ENCODE measurements around the gene PRELID1. TPM values are rescaled to one million over a fixed set of nuclear protein-coding genes. Genes with fewer than 3 reads are reported as not detected.

Gene PRELID1
- total RNA-seq, 3 donors from 2014 or later (not counting 1 experiment from before 2014, with no cell fraction given) = 76.6 to 99.3 (median 91.6) TPM

DNA sequence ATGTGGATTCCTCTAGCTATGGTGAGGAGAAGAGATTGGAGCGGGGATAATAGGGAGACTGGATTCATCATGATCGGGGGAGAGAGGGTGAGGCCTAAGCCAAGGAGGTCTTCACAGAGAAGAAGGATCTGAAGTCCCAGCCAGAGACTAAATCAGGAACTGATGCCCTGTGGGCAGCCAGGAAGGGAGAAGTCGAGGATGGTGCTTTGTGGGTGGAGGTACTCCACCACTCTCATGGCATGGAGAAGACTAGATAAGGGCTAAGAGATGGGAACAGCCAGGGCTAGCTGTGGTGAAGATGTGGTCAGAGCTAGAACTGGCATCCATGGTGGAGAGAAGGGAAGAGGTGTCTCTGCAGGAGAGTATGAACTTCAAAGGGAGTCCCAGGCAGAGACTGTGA is 51.1 kb downstream of the PRELID1 start:
- WGBS (ENCODE audit: insufficient coverage) = 88% methylated on average over 3 of the region's 3 CpGs
- no peaks in the 10 kb centered on the region for H3K27me3 Mint-ChIP-seq (ENCODE audit: low read depth in 2 of 2)
- no peak for DNase-seq
- intact Hi-C loops (cut with micrococcal nuclease) = loop anchor here (5.0 kb wide), 2 partner anchors 38 to 42 kb away; partner anchors contain the start of gene MXD3
- H3K4me3 Mint-ChIP-seq = no peak overlapping the region
- ATAC-seq = no peak
- Histone ChIP-seq H3K36me3 (ENCODE audit: control insufficient read depth, insufficient read depth, low read length) (peaks cover 4% of the 10 kb centered on the region), H3K4me3 (ENCODE audit: low read length) (no peak overlapping the region), H3K9me3 (ENCODE audit: control insufficient read depth, insufficient read depth, low read length) (no peaks in the 10 kb centered on the region), H3K27ac (ENCODE audit: low read length) (no peak overlapping the region), H3K4me1 (ENCODE audit: control insufficient read depth, insufficient read depth, low read length) (peaks cover 66% of the 10 kb centered on the region), H3K27me3 (ENCODE audit: control insufficient read depth, insufficient read depth, low read length) (no peaks in the 10 kb centered on the region)
- H3K4me1 Mint-ChIP-seq = peaks cover 68 to 73% of the 10 kb centered on the region in 2 donors
- H3K27ac Mint-ChIP-seq = peak overlapping the region; percentile 7 to 23
- no peaks in the 10 kb centered on the region for H3K9me3 Mint-ChIP-seq
- TF ChIP-seq, protein P1, sequence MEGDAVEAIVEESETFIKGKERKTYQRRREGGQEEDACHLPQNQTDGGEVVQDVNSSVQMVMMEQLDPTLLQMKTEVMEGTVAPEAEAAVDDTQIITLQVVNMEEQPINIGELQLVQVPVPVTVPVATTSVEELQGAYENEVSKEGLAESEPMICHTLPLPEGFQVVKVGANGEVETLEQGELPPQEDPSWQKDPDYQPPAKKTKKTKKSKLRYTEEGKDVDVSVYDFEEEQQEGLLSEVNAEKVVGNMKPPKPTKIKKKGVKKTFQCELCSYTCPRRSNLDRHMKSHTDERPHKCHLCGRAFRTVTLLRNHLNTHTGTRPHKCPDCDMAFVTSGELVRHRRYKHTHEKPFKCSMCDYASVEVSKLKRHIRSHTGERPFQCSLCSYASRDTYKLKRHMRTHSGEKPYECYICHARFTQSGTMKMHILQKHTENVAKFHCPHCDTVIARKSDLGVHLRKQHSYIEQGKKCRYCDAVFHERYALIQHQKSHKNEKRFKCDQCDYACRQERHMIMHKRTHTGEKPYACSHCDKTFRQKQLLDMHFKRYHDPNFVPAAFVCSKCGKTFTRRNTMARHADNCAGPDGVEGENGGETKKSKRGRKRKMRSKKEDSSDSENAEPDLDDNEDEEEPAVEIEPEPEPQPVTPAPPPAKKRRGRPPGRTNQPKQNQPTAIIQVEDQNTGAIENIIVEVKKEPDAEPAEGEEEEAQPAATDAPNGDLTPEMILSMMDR (IDR thresholded peaks at IDR 0.05) = no peak
- no peaks in the 10 kb centered on the region for H3K36me3 Mint-ChIP-seq

DNA sequence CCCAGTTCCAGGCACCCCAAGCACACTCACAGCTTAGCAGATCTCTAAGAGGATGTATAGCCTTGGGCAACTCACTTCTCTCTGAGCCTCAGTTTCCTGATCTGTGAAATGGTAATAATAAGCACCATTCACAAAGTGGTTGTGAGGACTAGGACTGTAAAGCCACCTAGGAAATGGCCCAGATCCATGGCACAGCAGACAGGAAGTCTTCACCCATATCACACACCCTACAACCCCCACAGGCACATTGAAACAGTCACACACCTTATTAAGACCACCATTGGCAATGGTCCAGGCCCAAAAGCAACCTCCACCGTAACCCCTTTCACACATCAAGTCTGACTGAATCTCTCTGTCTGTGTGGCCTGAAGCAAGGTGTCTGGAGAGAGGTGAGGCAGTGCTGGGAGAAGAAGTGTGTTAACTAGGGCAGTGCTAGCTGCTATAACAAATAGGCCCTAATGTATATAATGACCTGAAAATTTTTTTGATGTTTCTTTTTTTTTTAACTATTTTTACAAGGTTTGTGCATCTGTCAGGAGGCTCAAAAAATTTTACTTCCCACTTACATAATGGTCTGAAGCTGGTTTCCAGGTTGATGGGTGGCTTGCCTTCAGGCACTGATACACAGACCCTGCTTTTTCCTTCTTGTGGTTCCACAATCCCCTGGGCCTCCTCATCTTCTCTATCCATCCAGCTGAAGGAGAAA is 51.7 kb downstream of the PRELID1 start:
- peak overlapping the region; percentile 23 to 88 for H3K27ac Mint-ChIP-seq
- DNase-seq = no peak
- no peak overlapping the region for H3K4me3 Mint-ChIP-seq
- no peaks in the 10 kb centered on the region for H3K9me3 ChIP-seq (ENCODE audit: control insufficient read depth, insufficient read depth, low read length)
- TF ChIP-seq, protein P1 (IDR thresholded peaks at IDR 0.05) = no peak
- H3K27me3 ChIP-seq (ENCODE audit: control insufficient read depth, insufficient read depth, low read length) = no peaks in the 10 kb centered on the region
- no peaks in the 10 kb centered on the region for H3K9me3 Mint-ChIP-seq
- no peaks in the 10 kb centered on the region for H3K36me3 Mint-ChIP-seq
- H3K4me3 ChIP-seq (ENCODE audit: low read length) = no peak overlapping the region
- peaks cover 67 to 73% of the 10 kb centered on the region in 2 donors for H3K4me1 Mint-ChIP-seq
- no peak for ATAC-seq
- WGBS (ENCODE audit: insufficient coverage) = no CpG with 5 or more reads among the region's 1 CpG
- no peak overlapping the region for H3K27ac ChIP-seq (ENCODE audit: low read length)
- H3K4me1 ChIP-seq (ENCODE audit: control insufficient read depth, insufficient read depth, low read length) = peaks cover 66% of the 10 kb centered on the region
- peaks cover 4% of the 10 kb centered on the region for H3K36me3 ChIP-seq (ENCODE audit: control insufficient read depth, insufficient read depth, low read length)
- no peaks in the 10 kb centered on the region for H3K27me3 Mint-ChIP-seq (ENCODE audit: low read depth in 2 of 2)
- intact Hi-C loops (cut with micrococcal nuclease) = loop anchor here (5.0 kb wide), 2 partner anchors 37 to 43 kb away; partner anchors contain the start of gene MXD3

DNA sequence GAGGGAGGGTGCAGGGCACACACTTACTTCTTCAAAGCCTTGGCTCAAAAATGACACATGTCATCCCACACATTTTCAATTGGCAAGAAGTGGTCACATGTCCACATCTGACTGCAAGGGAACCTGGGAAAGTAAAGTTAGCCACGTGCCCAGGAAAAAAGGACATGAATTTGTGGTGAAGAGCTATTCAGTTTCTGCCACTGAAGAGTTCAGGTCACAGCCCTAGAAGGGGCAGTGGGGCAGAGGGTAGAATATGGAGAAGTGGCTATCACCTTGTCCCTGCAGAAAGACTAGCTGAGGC is 52.2 kb downstream of the PRELID1 start:
- Mint-ChIP-seq H3K36me3 (no peaks in the 10 kb centered on the region), H3K27ac (peak overlapping the region; percentile 88 to 89), H3K4me1 (peaks cover 62 to 68% of the 10 kb centered on the region in 2 donors), H3K9me3 (no peaks in the 10 kb centered on the region), H3K27me3 (ENCODE audit: low read depth in 2 of 2) (no peaks in the 10 kb centered on the region), H3K4me3 (no peak overlapping the region)
- Histone ChIP-seq H3K9me3 (ENCODE audit: control insufficient read depth, insufficient read depth, low read length) (no peaks in the 10 kb centered on the region), H3K36me3 (ENCODE audit: control insufficient read depth, insufficient read depth, low read length) (peaks cover 4% of the 10 kb centered on the region), H3K4me3 (ENCODE audit: low read length) (no peak overlapping the region), H3K27me3 (ENCODE audit: control insufficient read depth, insufficient read depth, low read length) (no peaks in the 10 kb centered on the region), H3K27ac (ENCODE audit: low read length) (no peak overlapping the region), H3K4me1 (ENCODE audit: control insufficient read depth, insufficient read depth, low read length) (peaks cover 65% of the 10 kb centered on the region)
- no peak for ATAC-seq
- TF ChIP-seq, protein P1 (IDR thresholded peaks at IDR 0.05) = no peak
- 44% methylated on average over 1 of the region's 1 CpG for WGBS (ENCODE audit: insufficient coverage)
- intact Hi-C loops (cut with micrococcal nuclease) = loop anchor here (5.0 kb wide), 2 partner anchors 36 to 44 kb away; partner anchors contain the start of gene MXD3
- DNase-seq = no peak

Other genes with a start within 250 kb of the PRELID1 start
- gene FGFR4, start 216.9 kb upstream of the PRELID1 start, total RNA-seq = 1 to 10 TPM in 2 of 3 donors, under 1 TPM in 1; 0.72 to 1.5 (median 1.3) TPM
- 100 to 1,000 TPM; 117 to 147 (median 143) TPM for gene NSD1, start 170.0 kb upstream of the PRELID1 start, total RNA-seq
- 10 to 100 TPM; 42.5 to 55.4 (median 49.5) TPM for gene RAB24, start 80 bp upstream of the PRELID1 start, total RNA-seq
- 10 to 100 TPM; 10.9 to 15.0 (median 15.0) TPM for gene MXD3, start 8.1 kb downstream of the PRELID1 start, total RNA-seq
- 100 to 1,000 TPM; 112 to 124 (median 114) TPM for gene LMAN2, start 47.9 kb downstream of the PRELID1 start, total RNA-seq
- 10 to 100 TPM; 57.3 to 87.0 (median 66.1) TPM for gene RGS14, start 54.1 kb downstream of the PRELID1 start, total RNA-seq
- gene SLC34A1, start 80.6 kb downstream of the PRELID1 start, total RNA-seq = under 1 TPM; 0.50 to 0.66 (median 0.63) TPM
- not detected for gene PFN3, start 96.9 kb downstream of the PRELID1 start, total RNA-seq
- 1 to 10 TPM in 1 of 3 donors, under 1 TPM in 2; 0.66 to 1.7 (median 0.93) TPM for gene F12, start 105.8 kb downstream of the PRELID1 start, total RNA-seq
- gene GRK6, start 122.9 kb downstream of the PRELID1 start, total RNA-seq = 100 to 1,000 TPM; 173 to 221 (median 190) TPM
- gene PRR7, start 143.0 kb downstream of the PRELID1 start, total RNA-seq = 10 to 100 TPM; 21.6 to 27.9 (median 23.3) TPM
- 10 to 100 TPM; 13.7 to 25.2 (median 15.0) TPM for gene DBN1, start 169.8 kb downstream of the PRELID1 start, total RNA-seq
- gene PDLIM7, start 193.8 kb downstream of the PRELID1 start, total RNA-seq = 10 to 100 TPM in 2 of 3 donors, 1 to 10 TPM in 1; 9.7 to 58.7 (median 14.7) TPM
- gene DOK3, start 206.0 kb downstream of the PRELID1 start, total RNA-seq = 10 to 100 TPM in 1 of 3 donors, 1 to 10 TPM in 2; 3.5 to 19.8 (median 9.1) TPM
- gene DDX41, start 213.2 kb downstream of the PRELID1 start, total RNA-seq = 100 to 1,000 TPM in 1 of 3 donors, 10 to 100 TPM in 2; 66.6 to 106 (median 78.3) TPM